Esophagus (tissue), 2 donors: Measurements from ENCODE around the gene PTGES. TPM values are rescaled to one million over a fixed set of nuclear protein-coding genes. Genes with fewer than 3 reads are reported as not detected.

Source experiments
- H3K27ac ChIP-seq, 2 donors: one replicate each; pipeline ENCODE4 v1.5.1; 2013; ENCODE audit warnings: low read depth in 2 of 2, mild to moderate bottlenecking in 2 of 2, inconsistent platforms in 1 of 2, low read length in 1 of 2, moderate library complexity in 1 of 2
- H3K27me3 ChIP-seq, 2 donors: one replicate each; pipeline ENCODE4 v1.6.1; 2013; ENCODE audit warnings: low read length in 2 of 2, control low read depth in 1 of 2, mild to moderate bottlenecking in 1 of 2; ENCODE audit not compliant: insufficient read depth in 2 of 2, control insufficient read depth in 1 of 2
- H3K36me3 ChIP-seq, 2 donors: one replicate each; pipeline ENCODE4 v1.6.1; 2013; ENCODE audit warnings: low read length in 1 of 2; ENCODE audit not compliant: control insufficient read depth in 2 of 2, insufficient read depth in 2 of 2
- H3K4me1 ChIP-seq, 2 donors: one replicate each; pipeline ENCODE4 v1.6.1; 2013; ENCODE audit warnings: low read length in 1 of 2; ENCODE audit not compliant: control insufficient read depth in 2 of 2, insufficient read depth in 2 of 2
- H3K4me3 ChIP-seq, 2 donors: one replicate each; pipeline ENCODE4 v1.5.1; 2013; ENCODE audit warnings: low read length in 2 of 2, mild to moderate bottlenecking in 2 of 2, low read depth in 1 of 2, moderate library complexity in 1 of 2
- H3K9me3 ChIP-seq, 2 donors: one replicate each; pipeline ENCODE4 v1.6.1; 2013; ENCODE audit warnings: mild to moderate bottlenecking in 2 of 2, low read depth in 1 of 2, low read length in 1 of 2, moderate library complexity in 1 of 2; ENCODE audit not compliant: control insufficient read depth in 2 of 2, insufficient read depth in 1 of 2
- whole genome bisulfite sequencing, 2 donors: extraction: QIAGEN DNeasy Blood & Tissue Kit; methylation state at CpG; one replicate each; pipeline ENCODE4 v1.1.7; 2013; 5-methylcytosine and 5-hydroxymethylcytosine counted together
- polyA plus RNA-seq, 2 donors: library from polyadenylated mRNA; stranded (reverse); fragments of 200-250 nt; gene quantifications; one replicate each; pipeline ENCODE4 v1.2.3, GENCODE V29; 2013
- donor health status: healthy with polysubstance abuse.
- donor health status: Bipolar disorder and iron deficiency.

PTGES gene
- polyA plus RNA-seq, 2 donors: 6.4 to 16.3 TPM

GRCh38 chr9:129736334-129736733, 16.5 kb downstream of the PTGES start:
- peaks cover 0 to 3% of the 10 kb centered on the region in 2 donors for H3K27me3 ChIP-seq
- 52 to 55% methylated on average over 20 of the region's 20 CpGs for WGBS, 2 donors
- H3K4me1 ChIP-seq: peaks cover 0 to 6% of the 10 kb centered on the region in 2 donors
- H3K36me3 ChIP-seq: peaks cover 0 to 2% of the 10 kb centered on the region in 2 donors
- H3K4me3 ChIP-seq: no peak overlapping the region
- no peak overlapping the region for H3K27ac ChIP-seq
- H3K9me3 ChIP-seq: no peaks in the 10 kb centered on the region

- Histone ChIP-seq H3K4me1 (peaks cover 0 to 6% of the 10 kb centered on the region in 2 donors), H3K36me3 (peaks cover 0 to 2% of the 10 kb centered on the region in 2 donors), H3K27me3 (peaks cover 0 to 3% of the 10 kb centered on the region in 2 donors), H3K9me3 (no peaks in the 10 kb centered on the region), H3K27ac (no peak overlapping the region), H3K4me3 (no peak overlapping the region)
- 53 to 71% methylated on average over 6 of the region's 6 CpGs for WGBS, 2 donors
Measured at GRCh38 chr9:129735546-129735945, 17.3 kb downstream of the PTGES start.

GRCh38 chr9:129733632-129733953, 19.2 kb downstream of the PTGES start:
- Histone ChIP-seq H3K4me3 (no peak overlapping the region), H3K4me1 (peaks cover 0 to 3% of the 10 kb centered on the region in 2 donors), H3K27ac (no peak overlapping the region), H3K36me3 (no peaks in the 10 kb centered on the region), H3K27me3 (peaks cover 0 to 3% of the 10 kb centered on the region in 2 donors), H3K9me3 (no peaks in the 10 kb centered on the region)
- WGBS, 2 donors: 78 to 90% methylated on average over 2 of the region's 2 CpGs

- no peaks in the 10 kb centered on the region for H3K9me3 ChIP-seq
- no peaks in the 10 kb centered on the region for H3K36me3 ChIP-seq
- 81 to 83% methylated on average over 23 of the region's 23 CpGs for WGBS, 2 donors
- peaks cover 0 to 3% of the 10 kb centered on the region in 2 donors for H3K27me3 ChIP-seq
- H3K4me1 ChIP-seq: peaks cover 0 to 1% of the 10 kb centered on the region in 2 donors
- H3K4me3 ChIP-seq: no peak overlapping the region
- no peak overlapping the region for H3K27ac ChIP-seq
Measured at GRCh38 chr9:129732946-129733631, 19.8 kb downstream of the PTGES start.

GRCh38 chr9:129732100-129732499, 20.7 kb downstream of the PTGES start:
- 60 to 65% methylated on average over 10 of the region's 10 CpGs for WGBS, 2 donors
- Histone ChIP-seq H3K4me1 (no peaks in the 10 kb centered on the region), H3K9me3 (no peaks in the 10 kb centered on the region)

GRCh38 chr9:129731477-129732085, 21.3 kb downstream of the PTGES start:
- 40 to 41% methylated on average over 6 of the region's 6 CpGs for WGBS, 2 donors
- Histone ChIP-seq H3K27me3 (peaks cover 0 to 3% of the 10 kb centered on the region in 2 donors), H3K36me3 (no peaks in the 10 kb centered on the region), H3K4me3 (no peak overlapping the region), H3K9me3 (no peaks in the 10 kb centered on the region), H3K27ac (no peak overlapping the region), H3K4me1 (no peaks in the 10 kb centered on the region)

More at GRCh38 chr9:129732100-129732499, 20.7 kb downstream of the PTGES start:
- Histone ChIP-seq H3K27me3 (peaks cover 0 to 3% of the 10 kb centered on the region in 2 donors), H3K4me3 (no peak overlapping the region), H3K36me3 (no peaks in the 10 kb centered on the region), H3K27ac (no peak overlapping the region)

GRCh38 chr9:129728744-129729143, 24.1 kb downstream of the PTGES start:
- no peaks in the 10 kb centered on the region for H3K36me3 ChIP-seq
- no peaks in the 10 kb centered on the region for H3K4me1 ChIP-seq
- WGBS, 2 donors: 94 to 95% methylated on average over 7 of the region's 7 CpGs
- no peaks in the 10 kb centered on the region for H3K9me3 ChIP-seq
- no peak overlapping the region for H3K4me3 ChIP-seq
- H3K27me3 ChIP-seq: peaks cover 0 to 3% of the 10 kb centered on the region in 2 donors
- no peak overlapping the region for H3K27ac ChIP-seq

- H3K4me1 ChIP-seq: no peaks in the 10 kb centered on the region
- H3K4me3 ChIP-seq: no peak overlapping the region
- no peaks in the 10 kb centered on the region for H3K27me3 ChIP-seq
- H3K27ac ChIP-seq: peak overlapping the region in 1 of 2 donors; percentile 6
- H3K9me3 ChIP-seq: no peaks in the 10 kb centered on the region
- H3K36me3 ChIP-seq: no peaks in the 10 kb centered on the region
- 14% methylated on average over 23 of the region's 23 CpGs for WGBS, 2 donors
Measured at GRCh38 chr9:129726322-129727160, 26.3 kb downstream of the PTGES start.

GRCh38 chr9:129725795-129726251, 27.0 kb downstream of the PTGES start:
- H3K27ac ChIP-seq: no peak overlapping the region
- WGBS, 2 donors: 26% methylated on average over 10 of the region's 10 CpGs

More at GRCh38 chr9:129725795-129726251, 27.0 kb downstream of the PTGES start:
- Histone ChIP-seq H3K4me1 (no peaks in the 10 kb centered on the region), H3K36me3 (no peaks in the 10 kb centered on the region), H3K27me3 (no peaks in the 10 kb centered on the region), H3K4me3 (no peak overlapping the region), H3K9me3 (no peaks in the 10 kb centered on the region)
